CD4-positive, alpha-beta T cell (primary cell): ENCODE data around the gene ZNF385C. TPM values are rescaled to one million over a fixed set of nuclear protein-coding genes. Genes with fewer than 3 reads are reported as not detected.
A peak's percentile ranks its signal among the peaks of the same experiment; 100 is the strongest.

ENCODE experiments used
- ATAC-seq: fragments of 200-7000 bp; cut with Tn5 transposase; one replicate; pipeline ENCODE4 v1.10.0; 2022; ENCODE audit warnings: mild to moderate bottlenecking; ENCODE audit not compliant: poor library complexity
- CTCF ChIA-PET: fragments of 350-600 bp; sonication (Branson Sonifier 250); formaldehyde crosslinking; loops from one replicate; lab custom pipeline; 2021; ENCODE audit warnings: antibody characterized with exemption, inconsistent platforms; lab: Charles Lee
- POLR2A ChIA-PET: fragments of 350-600 bp; sonication (Branson Sonifier 250); formaldehyde crosslinking; loops from one replicate; lab custom pipeline; 2021; ENCODE audit warnings: antibody characterized with exemption, inconsistent platforms; lab: Charles Lee
- DNase-seq, 14 experiments: peaks; one replicate each; pipeline ENCODE4 v3.0.0-alpha.2; 2013 to 2020; ENCODE audit warnings: mixed read lengths in 2 of 14
- H3K27ac ChIP-seq, 2 donors: one replicate each; pipeline versions ENCODE4 v1.5.1 to v1.7.0; 2013; ENCODE audit warnings: low read length in 2 of 2, low read depth in 1 of 2, mild to moderate bottlenecking in 1 of 2
- H3K27me3 ChIP-seq, 2 experiments: 1 replicate in 1 of 2; 2 replicates in 1 of 2; pipeline versions ENCODE4 v1.6.1 to v1.7.0; 2013; ENCODE audit warnings: low read length in 2 of 2, control low read depth in 1 of 2, mild to moderate bottlenecking in 1 of 2, moderate library complexity in 1 of 2; ENCODE audit not compliant: insufficient read depth in 2 of 2, control insufficient read depth in 1 of 2
- H3K36me3 ChIP-seq: one replicate; pipeline ENCODE4 v1.6.1; 2013; ENCODE audit warnings: low read length, control low read depth; ENCODE audit not compliant: insufficient read depth
- H3K4me1 ChIP-seq: one replicate; pipeline ENCODE4 v1.6.1; 2013; ENCODE audit warnings: low read length, control low read depth; ENCODE audit not compliant: insufficient read depth
- H3K4me3 ChIP-seq: one replicate; pipeline ENCODE4 v1.5.1; 2013; ENCODE audit warnings: mild to moderate bottlenecking, low read length, moderate library complexity
- H3K9me3 ChIP-seq, 2 experiments: 1 replicate in 1 of 2; 2 replicates in 1 of 2; pipeline versions ENCODE4 v1.6.1 to v1.7.0; 2013; ENCODE audit warnings: low read length in 2 of 2, mild to moderate bottlenecking in 2 of 2, control low read depth in 1 of 2, moderate library complexity in 1 of 2; ENCODE audit not compliant: control insufficient read depth in 1 of 2, insufficient read depth in 1 of 2
- H3K27ac Mint-ChIP-seq: one replicate; pipeline ENCODE4 v1.8.0; 2020; ENCODE audit warnings: mixed read lengths
- H3K27me3 Mint-ChIP-seq: one replicate; pipeline ENCODE4 v1.8.0; 2021; ENCODE audit warnings: mixed read lengths
- H3K36me3 Mint-ChIP-seq: one replicate; pipeline ENCODE4 v1.8.0; 2021; ENCODE audit warnings: low read depth, mixed read lengths
- H3K4me1 Mint-ChIP-seq: one replicate; pipeline ENCODE4 v1.8.0; 2021; ENCODE audit warnings: low read depth, mixed read lengths
- H3K4me3 Mint-ChIP-seq: one replicate; pipeline ENCODE4 v1.8.0; 2020; ENCODE audit warnings: mild to moderate bottlenecking, mixed read lengths
- H3K9me3 Mint-ChIP-seq: one replicate; pipeline ENCODE4 v1.8.0; 2020; ENCODE audit warnings: mixed read lengths
- CTCF ChIP-seq: fragments of 200-600 bp; IDR thresholded peaks from one replicate; pipeline ENCODE4 v1.8.0; 2022; ENCODE audit warnings: antibody characterized with exemption, mild to moderate bottlenecking
- intact Hi-C, 2 experiments: fragments of 100-400 bp; cut with DNase I in 1 of 2; cut with micrococcal nuclease in 1 of 2; formaldehyde crosslinking; loops; one replicate each; pipeline versions ENCODE4 v1.15.1 to v1.9.0; 2023 to 2025; cut with DNase I, micrococcal nuclease
- total RNA-seq, 174 experiments: library from RNA in 2 of 174; stranded (reverse) in 2 of 174; gene quantifications; one replicate each; pipeline ENCODE4 v1.2.3 and lab custom pipeline; 2021 to 2026

The ZNF385C gene
- total RNA-seq, 2 experiments from 2014 or later = 0.20 TPM; not detected in 1

GRCh38 chr17:42005166-42005565, 93.1 kb downstream of the ZNF385C start:
- Mint-ChIP-seq H3K27ac (peak overlapping the region; percentile 29), H3K4me1 (peaks cover 29% of the 10 kb centered on the region), H3K4me3 (no peak overlapping the region), H3K9me3 (no peaks in the 10 kb centered on the region), H3K36me3 (peaks cover 58% of the 10 kb centered on the region), H3K27me3 (no peaks in the 10 kb centered on the region)
- no peak for TF ChIP-seq CTCF
- Histone ChIP-seq H3K4me3 (no peak overlapping the region), H3K9me3 (no peaks in the 10 kb centered on the region), H3K4me1 (peaks cover 16% of the 10 kb centered on the region), H3K27ac (no peak overlapping the region), H3K36me3 (peaks cover 45% of the 10 kb centered on the region), H3K27me3 (no peaks in the 10 kb centered on the region)
- intact Hi-C loops = no loop called here
- ATAC-seq (no peak), DNase-seq (no peak)
- ChIA-PET POLR2A (interaction anchor here (1.9 kb wide), 1 partner anchor 12 kb away, joined by 8 read pairs; the partner anchor contains the start of gene DNAJC7), CTCF (interaction anchor here (0.9 kb wide), 1 partner anchor 9 kb away, joined by 3 read pairs; no protein-coding TSS in a partner anchor)

- POLR2A ChIA-PET = interaction anchor here (1.0 to 1.2 kb wide), 2 partner anchors 13 to 15 kb away, joined by 3 to 4 read pairs; partner anchors contain the start of gene DNAJC7
- intact Hi-C loops = no loop called here
These were observed 95.4 kb downstream of the ZNF385C start for GRCh38 chr17:42002792-42003301.

GRCh38 chr17:42002175-42002791, 96.0 kb downstream of the ZNF385C start:
- Mint-ChIP-seq H3K36me3 (peaks cover 69% of the 10 kb centered on the region), H3K4me3 (no peak overlapping the region), H3K27me3 (no peaks in the 10 kb centered on the region), H3K4me1 (peaks cover 15% of the 10 kb centered on the region), H3K27ac (peak overlapping the region; percentile 44), H3K9me3 (no peaks in the 10 kb centered on the region)
- ATAC-seq (no peak), DNase-seq (no peak)
- CTCF ChIA-PET = no interaction called here
- H3K4me1 ChIP-seq = peaks cover 7% of the 10 kb centered on the region
- no peak overlapping the region for H3K4me3 ChIP-seq
- peaks cover 59% of the 10 kb centered on the region for H3K36me3 ChIP-seq
- intact Hi-C loops = no loop called here
- H3K27ac ChIP-seq = no peak overlapping the region
- H3K27me3 ChIP-seq = no peaks in the 10 kb centered on the region
- POLR2A ChIA-PET = interaction anchor here (1.0 to 1.2 kb wide), 2 partner anchors 14 to 15 kb away, joined by 3 to 4 read pairs; partner anchors contain the start of gene DNAJC7
- no peak for TF ChIP-seq CTCF
- no peaks in the 10 kb centered on the region for H3K9me3 ChIP-seq

More at GRCh38 chr17:42002792-42003301, 95.4 kb downstream of the ZNF385C start:
- Histone ChIP-seq H3K27me3 (no peaks in the 10 kb centered on the region), H3K4me1 (peaks cover 7% of the 10 kb centered on the region), H3K36me3 (peaks cover 53% of the 10 kb centered on the region), H3K9me3 (no peaks in the 10 kb centered on the region), H3K4me3 (no peak overlapping the region), H3K27ac (no peak overlapping the region)
- Mint-ChIP-seq H3K27ac (peak overlapping the region; percentile 44), H3K36me3 (peaks cover 66% of the 10 kb centered on the region), H3K27me3 (no peaks in the 10 kb centered on the region), H3K4me1 (peaks cover 16% of the 10 kb centered on the region), H3K4me3 (no peak overlapping the region), H3K9me3 (no peaks in the 10 kb centered on the region)
- ATAC-seq = no peak
- CTCF ChIA-PET = no interaction called here
- no peak for TF ChIP-seq CTCF
- no peak for DNase-seq
